CD4-positive, alpha-beta T cell treated with Interleukin-15 for 1 hour (primary cell): ENCODE data around the gene DUSP14.
"Not testable (repeated sequence)": the region's sequence is repeated elsewhere in the genome, so short reads cannot be mapped to it uniquely, and the experiment has no call there.

Experiments
- DNase-seq: peaks from one replicate; pipeline ENCODE4 v3.0.0-alpha.2; 2020

The DUSP14 gene

GRCh38 chr17:37485938-37486570, 3.6 kb upstream of the DUSP14 start:
- DNase-seq, result no peak

- DNase-seq, result no peak
Measured at GRCh38 chr17:37488009-37488604, 1.6 kb upstream of the DUSP14 start.

DNA sequence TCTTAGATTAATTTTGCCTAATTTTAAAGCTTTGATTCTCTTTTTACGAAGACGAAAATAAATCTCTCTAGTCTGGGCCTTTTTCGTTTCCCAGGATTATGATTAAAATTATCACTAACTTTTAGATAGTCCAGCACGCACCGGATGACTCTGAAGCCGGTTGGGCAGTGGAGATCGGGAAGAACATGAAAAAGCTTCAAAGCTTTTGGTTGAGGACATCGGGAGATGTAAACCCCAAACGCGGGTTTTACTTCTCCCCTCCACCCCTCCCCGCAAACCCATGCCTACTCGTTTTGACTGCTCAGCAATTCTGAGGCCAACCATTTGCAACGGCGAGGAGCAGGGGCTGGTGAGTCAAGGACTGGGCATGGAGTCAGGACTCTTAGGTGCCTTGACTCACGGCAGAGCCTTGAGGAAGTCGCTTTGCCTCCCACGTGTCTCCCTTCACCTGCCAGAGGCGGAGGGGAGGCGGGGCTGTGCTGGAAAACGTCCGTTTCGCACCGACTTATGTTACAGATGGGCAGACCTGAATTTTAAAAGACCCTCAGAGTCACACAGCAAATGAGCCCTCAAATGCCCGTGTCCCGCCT, 989 bp upstream of the DUSP14 start:
- DNase-seq, result peak; percentile 41

GRCh38 chr17:37490022-37490587, 414 bp downstream of the DUSP14 start:
- DNase-seq, result peak; percentile 56

GRCh38 chr17:37490638-37491614, 1.2 kb downstream of the DUSP14 start:
- no peak for DNase-seq

- DNase-seq, result no peak
Measured at GRCh38 chr17:37492167-37492566, 2.5 kb downstream of the DUSP14 start.

DNA sequence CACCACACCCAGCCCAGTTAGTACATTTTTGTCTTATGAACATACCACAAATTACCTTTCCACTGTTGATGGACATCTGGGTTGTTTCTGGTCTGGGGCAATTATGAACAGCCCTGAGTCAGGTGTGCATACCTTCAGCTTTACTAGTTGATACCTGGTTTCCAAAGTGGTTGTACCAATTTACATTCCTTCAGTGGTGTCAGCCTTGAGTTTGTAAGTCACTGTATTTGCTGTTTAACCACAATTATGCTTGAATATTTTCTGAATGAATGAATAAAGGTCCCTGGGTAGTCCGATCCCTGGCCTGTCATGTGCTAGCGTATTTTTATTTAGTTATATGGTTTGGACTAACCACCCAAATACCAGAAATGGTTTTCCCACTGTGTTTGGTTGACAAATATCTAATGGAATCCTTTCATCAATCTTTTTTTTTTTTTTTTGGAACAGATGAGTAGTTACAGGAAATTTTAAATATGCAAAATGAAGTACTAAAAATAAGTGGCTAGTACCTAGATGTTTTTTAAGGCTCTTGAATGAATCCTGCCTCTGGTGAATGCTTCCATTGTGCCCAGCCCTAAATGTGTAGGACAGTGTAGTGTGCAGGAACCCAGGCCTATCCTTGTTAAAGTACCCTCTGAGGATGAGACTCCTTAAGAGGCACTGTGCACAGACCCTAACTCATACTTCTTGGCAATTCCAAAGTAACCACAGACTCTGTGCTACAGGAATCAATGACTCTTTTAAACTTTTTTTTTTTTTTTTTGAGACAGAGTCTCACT, 3.7 kb downstream of the DUSP14 start:
- DNase-seq, result no peak

- DNase-seq, result no peak
Measured at GRCh38 chr17:37494401-37494831, 4.7 kb downstream of the DUSP14 start.

DNA sequence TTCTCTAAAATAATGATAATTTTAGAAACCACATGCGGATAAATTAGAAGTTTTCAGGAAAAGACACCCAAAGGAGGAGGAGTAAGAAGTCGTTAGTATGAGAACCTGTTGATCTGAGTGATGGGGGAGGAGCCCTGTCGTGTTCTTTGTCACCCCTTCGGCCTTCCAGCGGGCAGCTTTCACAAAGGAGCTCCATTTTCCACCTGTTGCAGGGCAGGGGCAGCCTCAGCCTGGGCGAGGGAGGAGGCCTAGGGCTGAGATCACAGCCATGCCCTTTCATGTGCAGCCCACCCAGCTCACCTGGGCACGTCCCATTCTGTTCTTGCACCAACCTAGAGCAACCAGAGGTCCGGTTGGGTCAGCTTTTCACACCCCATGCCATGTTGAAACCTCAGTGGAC, 5.3 kb downstream of the DUSP14 start:
- no peak for DNase-seq

- DNase-seq, result no peak
Measured at GRCh38 chr17:37500378-37500777, 10.7 kb downstream of the DUSP14 start.

GRCh38 chr17:37502009-37502936, 12.6 kb downstream of the DUSP14 start:
- no peak for DNase-seq

GRCh38 chr17:37503148-37503547, 13.5 kb downstream of the DUSP14 start:
- DNase-seq, result no peak

DNA sequence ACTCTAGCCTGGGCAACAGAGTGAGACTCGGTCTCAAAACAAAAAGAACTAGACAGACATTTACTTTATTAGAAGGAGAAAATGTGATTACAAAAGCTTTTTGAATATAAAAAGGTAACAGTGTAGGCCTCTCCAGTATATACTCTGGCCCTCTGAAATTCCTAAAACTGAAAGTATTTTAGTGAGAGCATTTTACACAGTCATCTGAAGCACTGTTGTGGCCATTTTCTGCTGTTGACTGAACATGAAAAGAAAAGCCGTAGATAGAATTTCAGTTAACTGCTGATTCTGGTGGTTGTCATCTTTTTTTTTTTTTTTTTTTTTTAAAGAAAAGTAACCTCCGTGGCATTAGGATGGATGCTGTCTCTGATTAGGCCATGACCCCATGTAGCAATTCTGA, 15.6 kb downstream of the DUSP14 start:
- no peak for DNase-seq

- DNase-seq, result peak; percentile 18
Measured at GRCh38 chr17:37506678-37507077, 17.0 kb downstream of the DUSP14 start.

GRCh38 chr17:37507111-37507510, 17.4 kb downstream of the DUSP14 start:
- no peak for DNase-seq

DNA sequence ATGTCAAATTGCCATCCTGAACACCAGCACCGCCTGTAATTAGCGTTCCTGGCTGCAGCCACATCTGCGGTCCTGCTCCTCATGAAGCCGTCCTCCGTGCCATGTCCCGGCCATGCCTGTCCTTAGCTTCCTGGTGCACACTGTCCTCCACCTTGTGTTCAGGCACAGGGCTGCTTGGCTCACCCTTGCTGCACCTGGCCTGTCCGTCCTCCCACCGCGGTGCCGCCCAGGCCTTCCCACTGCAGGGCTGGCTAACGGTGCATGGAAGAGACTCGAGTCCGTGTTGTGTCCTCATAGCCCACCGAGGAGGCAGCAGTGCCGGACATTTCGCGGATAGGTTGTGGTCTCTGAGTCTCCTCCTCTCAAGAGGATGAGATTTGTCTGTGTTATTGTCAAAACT, 20.4 kb downstream of the DUSP14 start:
- no peak for DNase-seq

GRCh38 chr17:37511642-37512041, 22.0 kb downstream of the DUSP14 start:
- DNase-seq, result not testable (repeated sequence)

- DNase-seq, result no peak
Measured at GRCh38 chr17:37512442-37513068, 22.9 kb downstream of the DUSP14 start.

DNA sequence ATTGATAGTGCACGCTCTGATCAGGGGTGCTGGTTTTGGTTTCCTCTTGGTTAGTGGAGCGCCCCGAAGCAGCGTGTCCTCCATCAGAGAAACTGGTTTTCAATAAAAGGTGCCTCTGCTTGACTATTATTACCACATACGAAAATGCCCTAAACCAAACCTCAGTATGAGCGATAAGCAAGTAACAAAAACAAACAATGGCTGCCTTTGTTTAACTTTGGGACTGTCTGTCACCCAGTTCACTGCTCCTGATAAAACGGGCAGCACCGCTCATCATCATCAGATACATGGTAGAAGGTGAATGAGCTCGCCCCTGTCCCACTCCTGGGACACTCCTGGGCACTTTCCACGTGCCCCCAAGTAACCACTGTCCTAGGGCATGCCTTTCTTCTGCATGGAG, 24.0 kb downstream of the DUSP14 start:
- DNase-seq, result no peak

DNA sequence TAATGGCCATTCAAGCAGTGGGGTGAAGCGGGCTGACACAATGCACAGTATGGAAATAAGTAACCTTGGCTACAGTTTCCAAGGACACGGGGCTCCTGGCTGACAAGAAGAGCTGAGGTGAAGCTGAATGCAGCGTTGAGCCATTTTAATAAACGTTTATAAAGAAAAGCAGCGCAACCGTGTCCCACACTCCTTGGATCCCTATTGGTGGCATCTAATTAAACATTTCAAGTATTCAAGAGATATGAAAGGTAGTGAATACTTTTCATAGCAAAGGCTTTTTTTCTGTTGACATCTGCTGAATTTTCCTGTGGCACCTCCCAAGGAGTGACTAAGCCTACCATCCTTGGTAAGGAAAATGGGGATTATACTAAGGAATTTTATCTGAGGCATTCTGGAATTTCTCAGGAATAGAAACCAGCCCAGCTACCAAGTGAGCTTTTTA, 26.5 kb downstream of the DUSP14 start:
- no peak for DNase-seq
